NT2/D1 (cell line): ENCODE data around the gene EFNB1.

Experiments used
- YY1 ChIP-seq: IDR thresholded peaks from 2 replicates; pipeline ENCODE4 v1.6.1; 2011; ENCODE audit not compliant: insufficient read length, insufficient read depth
- ZNF274 ChIP-seq: IDR thresholded peaks from 2 replicates; pipeline ENCODE4 v1.6.1; 2011; ENCODE audit warnings: mild to moderate bottlenecking, low read depth, low read length

DNA sequence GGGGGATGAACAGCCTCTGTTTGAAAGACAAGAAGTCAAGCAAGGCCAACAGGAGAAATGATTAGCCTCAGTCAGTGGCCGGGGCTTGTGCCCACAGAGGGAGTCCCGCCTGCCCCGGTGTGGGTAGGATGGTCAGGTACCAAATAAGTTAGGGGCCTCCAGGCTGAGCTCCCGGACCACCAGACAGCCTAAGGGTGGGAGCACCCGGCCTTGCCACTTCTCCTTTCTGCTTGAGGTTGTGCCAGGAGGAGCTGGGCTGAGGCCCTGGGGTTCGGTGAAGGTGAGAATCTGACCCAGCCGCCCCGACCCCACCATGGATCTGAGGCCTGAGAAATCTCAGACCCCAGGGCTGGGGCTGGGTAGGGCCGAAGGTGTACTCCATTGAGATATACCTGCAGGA, 48.8 kb downstream of the EFNB1 start:
- TF ChIP-seq YY1 (no peak), ZNF274 (no peak)
